ENCODE data around the gene AADACL4. TPM values are rescaled to one million over a fixed set of nuclear protein-coding genes. Genes with fewer than 3 reads are reported as not detected.

The AADACL4 gene
- polyA plus RNA-seq, 1 donor from 2014 or later = not detected

DNA sequence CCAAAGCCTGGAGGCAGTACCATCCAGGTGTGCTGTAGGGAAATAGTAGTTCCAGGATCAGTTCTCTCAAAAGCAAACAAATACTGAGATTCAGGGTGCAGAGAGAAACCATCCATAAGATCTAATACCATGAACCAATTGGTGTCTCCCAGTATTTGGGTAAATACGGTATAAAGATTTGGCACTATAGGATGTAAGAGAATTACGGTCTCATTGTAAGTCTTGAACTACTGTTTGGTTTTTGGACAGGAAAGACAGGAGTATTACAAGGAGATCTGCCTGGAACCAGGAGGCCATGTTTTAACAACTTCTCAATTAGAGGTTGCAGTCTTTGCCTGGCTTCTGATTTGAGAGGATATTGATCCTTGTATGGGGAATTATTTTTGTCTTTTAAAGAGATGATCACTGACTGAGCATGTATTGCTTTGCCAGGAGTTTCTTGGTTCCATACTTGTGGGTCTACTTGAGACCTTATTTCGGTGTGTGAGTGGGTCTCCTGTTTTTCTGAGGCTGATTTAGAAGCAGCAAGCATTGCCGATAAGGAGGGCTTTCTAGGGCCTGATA is 10.2 kb downstream of the AADACL4 start:
- Histone ChIP-seq H3K9ac (ENCODE audit: low read length) (no peak overlapping the region), H3K9me2 (ENCODE audit: insufficient read depth, low read length) (no peaks in the 10 kb centered on the region), H3F3A (ENCODE audit: insufficient read depth, low read length, poor library complexity, severe bottlenecking) (no peaks in the 10 kb centered on the region), H3K36me3 (ENCODE audit: insufficient read depth, low read length) (no peaks in the 10 kb centered on the region), H4K20me1 (ENCODE audit: insufficient read depth) (no peaks in the 10 kb centered on the region), H3K27ac (ENCODE audit: low read length) (no peak overlapping the region), H3K79me2 (replicated peaks; ENCODE audit: insufficient read depth, low read length) (no peaks in the 10 kb centered on the region), H3K4me3 (ENCODE audit: low read length) (no peak overlapping the region), H3K9me3 (ENCODE audit: low read length) (no peaks in the 10 kb centered on the region), H3K4me2 (ENCODE audit: low read length) (no peak overlapping the region), H2AFZ (ENCODE audit: low read depth, low read length) (no peak overlapping the region), H3K27me3 (ENCODE audit: insufficient read depth, low read depth, low read length) (no peaks in the 10 kb centered on the region)
- TF ChIP-seq MXI1 (conservative IDR thresholded peaks at IDR 0.05; ENCODE audit: poor library complexity, severe bottlenecking) = no peak
- TF ChIP-seq EP300 (conservative IDR thresholded peaks at IDR 0.05; ENCODE audit: poor library complexity, severe bottlenecking) = no peak
- TF ChIP-seq SMC3 (conservative IDR thresholded peaks at IDR 0.05; ENCODE audit: poor library complexity) = no peak
- TF ChIP-seq CTCF (IDR thresholded peaks at IDR 0.05; ENCODE audit: poor library complexity, severe bottlenecking) = no peak
- TF ChIP-seq EZH2 (IDR thresholded peaks at IDR 0.05; ENCODE audit: borderline replicate concordance, insufficient read depth, low read length, poor library complexity, severe bottlenecking) = no peak
- TF ChIP-seq POLR2AphosphoS5 (IDR thresholded peaks at IDR 0.05) = no peak

GRCh38 chr1:12654657-12655056 is 10.8 kb downstream of the AADACL4 start:
- no peaks in the 10 kb centered on the region for H3K79me2 ChIP-seq (replicated peaks; ENCODE audit: insufficient read depth, low read length)
- TF ChIP-seq POLR2AphosphoS5 (IDR thresholded peaks at IDR 0.05) (no peak), TAF1 (IDR thresholded peaks at IDR 0.05; ENCODE audit: low read depth) (no peak), SMC3 (conservative IDR thresholded peaks at IDR 0.05; ENCODE audit: poor library complexity) (no peak)
- H3K27ac ChIP-seq (ENCODE audit: low read length) = no peak overlapping the region
- H2AFZ ChIP-seq (ENCODE audit: low read depth, low read length) = no peak overlapping the region
- no peak overlapping the region for H3K4me2 ChIP-seq (ENCODE audit: low read length)
- no peaks in the 10 kb centered on the region for H3K27me3 ChIP-seq (ENCODE audit: insufficient read depth, low read depth, low read length)
- H3K9me3 ChIP-seq (ENCODE audit: low read length) = no peaks in the 10 kb centered on the region
- H3K9ac ChIP-seq (ENCODE audit: low read length) = no peak overlapping the region
- no peak overlapping the region for H3K4me3 ChIP-seq (ENCODE audit: low read length)
- no peaks in the 10 kb centered on the region for H3K9me2 ChIP-seq (ENCODE audit: insufficient read depth, low read length)
- H3F3A ChIP-seq (ENCODE audit: insufficient read depth, low read length, poor library complexity, severe bottlenecking) = no peaks in the 10 kb centered on the region
- no peaks in the 10 kb centered on the region for H3K36me3 ChIP-seq (ENCODE audit: insufficient read depth, low read length)
- H4K20me1 ChIP-seq (ENCODE audit: insufficient read depth) = no peaks in the 10 kb centered on the region

GRCh38 chr1:12656575-12656974 is 12.7 kb downstream of the AADACL4 start:
- no peaks in the 10 kb centered on the region for H3K36me3 ChIP-seq (ENCODE audit: insufficient read depth, low read length)
- no peaks in the 10 kb centered on the region for H3K9me2 ChIP-seq (ENCODE audit: insufficient read depth, low read length)
- TF ChIP-seq CTCF (IDR thresholded peaks at IDR 0.05; ENCODE audit: poor library complexity, severe bottlenecking) (no peak), TAF1 (IDR thresholded peaks at IDR 0.05; ENCODE audit: low read depth) (no peak), POLR2AphosphoS5 (IDR thresholded peaks at IDR 0.05) (no peak), SMC3 (conservative IDR thresholded peaks at IDR 0.05; ENCODE audit: poor library complexity) (no peak), EZH2 (IDR thresholded peaks at IDR 0.05; ENCODE audit: borderline replicate concordance, insufficient read depth, low read length, poor library complexity, severe bottlenecking) (no peak), REST (IDR thresholded peaks at IDR 0.05; ENCODE audit: borderline replicate concordance) (no peak), RAD21 (conservative IDR thresholded peaks at IDR 0.05) (no peak), MXI1 (conservative IDR thresholded peaks at IDR 0.05; ENCODE audit: poor library complexity, severe bottlenecking) (no peak)
- no peaks in the 10 kb centered on the region for H3K79me2 ChIP-seq (replicated peaks; ENCODE audit: insufficient read depth, low read length)
- H3K27me3 ChIP-seq (ENCODE audit: insufficient read depth, low read depth, low read length) = no peaks in the 10 kb centered on the region
- H3F3A ChIP-seq (ENCODE audit: insufficient read depth, low read length, poor library complexity, severe bottlenecking) = no peaks in the 10 kb centered on the region
- no peak overlapping the region for H3K9ac ChIP-seq (ENCODE audit: low read length)
- no peaks in the 10 kb centered on the region for H4K20me1 ChIP-seq (ENCODE audit: insufficient read depth)
- no peak overlapping the region for H3K4me2 ChIP-seq (ENCODE audit: low read length)
- H2AFZ ChIP-seq (ENCODE audit: low read depth, low read length) = no peak overlapping the region
- no peaks in the 10 kb centered on the region for H3K9me3 ChIP-seq (ENCODE audit: low read length)
- H3K4me3 ChIP-seq (ENCODE audit: low read length) = no peak overlapping the region
- H3K27ac ChIP-seq (ENCODE audit: low read length) = no peak overlapping the region
